HG02840 (cell line): ENCODE results near the gene C18orf63.

Experiments
- ATAC-seq: cut with Tn5 transposase; IDR thresholded peaks from one replicate; pipeline ENCODE4 v1.9.1; 2021; ENCODE audit warnings: mild to moderate bottlenecking, moderate library complexity, moderate number of reproducible peaks; ENCODE audit not compliant: unreplicated experiment, low FRiP score

Gene C18orf63

GRCh38 chr18:74368901-74369705 lies 53.5 kb downstream of the C18orf63 start:
- no peak for ATAC-seq

- ATAC-seq = no peak
These were observed 54.5 kb downstream of the C18orf63 start for GRCh38 chr18:74370115-74370514.

DNA sequence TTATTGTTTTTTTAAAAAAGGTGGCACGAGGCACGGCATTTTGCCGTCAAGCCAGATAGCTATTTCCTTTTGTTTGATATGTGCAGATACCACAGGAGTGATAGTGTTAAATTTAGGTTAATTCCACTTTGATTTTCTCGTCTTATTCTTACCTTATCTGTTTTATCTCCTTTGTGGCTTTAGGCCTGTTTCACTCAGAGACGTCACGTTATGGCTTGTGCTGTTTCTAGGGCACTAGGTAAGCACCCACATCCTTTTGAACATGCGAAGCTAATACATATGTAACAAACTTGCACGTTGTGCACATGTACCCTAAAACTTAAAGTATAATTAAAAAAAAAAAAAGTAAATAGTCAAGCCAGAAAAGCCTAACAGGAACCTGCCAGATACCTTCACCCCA lies 57.8 kb downstream of the C18orf63 start:
- no peak for ATAC-seq

- ATAC-seq = no peak
These were observed 60.4 kb downstream of the C18orf63 start for GRCh38 chr18:74375999-74376398.

GRCh38 chr18:74376523-74376922 lies 60.9 kb downstream of the C18orf63 start:
- ATAC-seq = no peak

GRCh38 chr18:74377776-74378175 lies 62.1 kb downstream of the C18orf63 start:
- ATAC-seq = no peak

- ATAC-seq = no peak
These were observed 62.6 kb downstream of the C18orf63 start for GRCh38 chr18:74378179-74378682.

- no peak for ATAC-seq
These were observed 65.3 kb downstream of the C18orf63 start for GRCh38 chr18:74380916-74381315.

- no peak for ATAC-seq
These were observed 66.1 kb downstream of the C18orf63 start for GRCh38 chr18:74381621-74382295.

GRCh38 chr18:74382481-74383017 lies 66.9 kb downstream of the C18orf63 start:
- ATAC-seq = no peak

DNA sequence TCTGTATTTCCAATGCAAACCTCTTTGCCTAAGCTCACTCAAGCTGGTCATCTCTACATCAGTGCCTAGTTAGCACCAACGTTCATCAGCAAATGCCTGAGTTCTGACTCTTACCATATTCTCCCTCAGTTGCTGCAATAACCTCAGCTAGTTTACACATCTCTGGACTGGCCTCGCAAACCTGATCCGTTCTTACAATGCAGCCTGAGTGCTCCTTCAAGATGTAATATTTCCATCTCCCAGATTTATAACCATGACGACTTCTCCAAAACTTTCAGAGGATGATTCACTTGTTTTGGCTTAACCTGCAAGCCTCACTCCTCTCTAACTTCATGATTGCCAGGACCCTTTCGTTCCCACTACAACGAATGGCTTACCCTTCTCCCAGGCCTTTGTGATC lies 71.7 kb downstream of the C18orf63 start:
- no peak for ATAC-seq

DNA sequence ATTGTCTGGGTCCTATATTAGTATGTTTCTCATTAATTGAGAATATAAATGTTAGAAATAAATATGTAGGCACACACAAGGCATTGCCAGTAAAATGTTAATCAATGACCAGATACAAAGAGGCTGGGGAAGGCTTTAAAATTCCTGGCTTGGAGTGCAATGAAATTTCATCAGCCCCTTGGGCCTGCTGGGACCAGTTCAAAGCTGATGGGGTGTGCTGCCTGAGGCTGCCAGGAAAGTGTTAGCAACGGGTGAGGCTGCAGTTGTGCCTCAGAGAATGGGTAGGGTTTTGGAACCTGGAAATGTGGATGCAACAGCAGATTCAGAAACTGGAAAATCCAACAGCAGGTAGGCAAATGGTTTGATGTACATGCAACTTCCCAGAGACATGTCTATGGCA lies 72.6 kb downstream of the C18orf63 start:
- no peak for ATAC-seq

DNA sequence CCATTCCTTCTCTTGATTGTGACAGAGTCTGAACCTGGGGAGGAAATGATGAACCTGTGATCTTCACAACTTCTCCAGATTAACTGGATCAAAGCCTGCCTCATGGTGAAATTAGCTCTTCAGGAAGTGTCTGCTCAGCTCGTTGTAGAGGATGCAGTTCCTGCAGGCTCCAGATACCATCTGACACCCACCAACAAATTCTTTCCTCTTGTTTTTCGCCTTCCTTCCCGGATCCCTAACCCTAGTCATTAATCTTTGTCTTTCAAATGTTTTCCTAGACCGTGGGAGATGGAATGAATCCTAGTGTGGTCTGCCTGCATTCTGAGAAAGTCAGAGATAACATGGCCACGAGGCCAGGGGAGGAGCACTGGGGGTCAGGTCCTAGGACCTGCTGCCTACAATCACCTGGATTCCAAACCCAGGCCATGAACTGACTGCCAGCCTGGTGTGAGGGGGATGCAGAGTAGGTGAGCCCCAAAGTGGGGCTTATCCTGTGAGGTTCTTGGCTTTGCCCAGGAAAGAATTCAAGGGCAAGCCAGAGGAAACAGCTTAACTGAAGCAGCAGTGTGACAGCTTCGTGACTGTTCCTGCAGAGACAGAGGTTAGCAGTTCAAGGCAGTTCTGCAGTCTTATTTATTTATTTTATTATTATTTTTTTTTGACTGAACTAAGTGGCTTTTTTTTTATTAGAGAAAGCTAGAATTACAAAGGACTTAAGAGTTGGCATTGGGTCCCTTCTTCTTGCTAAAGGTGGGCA lies 73.7 kb downstream of the C18orf63 start:
- no peak for ATAC-seq

GRCh38 chr18:74389991-74390390 lies 74.4 kb downstream of the C18orf63 start:
- no peak for ATAC-seq

DNA sequence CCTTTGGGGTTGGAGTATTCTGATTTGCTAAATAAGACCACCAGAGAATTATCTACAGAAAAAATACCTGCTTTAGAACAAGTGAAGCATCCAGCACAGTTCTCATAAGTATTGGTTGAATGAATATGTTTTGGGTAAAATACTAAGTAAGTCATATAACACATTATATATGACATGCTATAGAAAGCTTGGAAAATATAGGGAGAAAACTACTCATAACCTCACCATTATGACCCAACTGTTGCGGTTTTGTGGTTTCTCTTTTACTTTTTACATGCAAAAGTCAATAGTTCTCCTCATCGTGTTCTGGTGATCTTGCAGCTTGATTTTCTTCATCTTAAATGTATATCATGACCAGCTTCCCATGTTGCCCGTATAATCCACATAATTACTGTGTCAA lies 75.3 kb downstream of the C18orf63 start:
- no peak for ATAC-seq

- ATAC-seq = no peak
These were observed 76.7 kb downstream of the C18orf63 start for GRCh38 chr18:74392323-74392722.

GRCh38 chr18:74395006-74395405 lies 79.4 kb downstream of the C18orf63 start:
- no peak for ATAC-seq

GRCh38 chr18:74395648-74396154 lies 80.1 kb downstream of the C18orf63 start:
- no peak for ATAC-seq

DNA sequence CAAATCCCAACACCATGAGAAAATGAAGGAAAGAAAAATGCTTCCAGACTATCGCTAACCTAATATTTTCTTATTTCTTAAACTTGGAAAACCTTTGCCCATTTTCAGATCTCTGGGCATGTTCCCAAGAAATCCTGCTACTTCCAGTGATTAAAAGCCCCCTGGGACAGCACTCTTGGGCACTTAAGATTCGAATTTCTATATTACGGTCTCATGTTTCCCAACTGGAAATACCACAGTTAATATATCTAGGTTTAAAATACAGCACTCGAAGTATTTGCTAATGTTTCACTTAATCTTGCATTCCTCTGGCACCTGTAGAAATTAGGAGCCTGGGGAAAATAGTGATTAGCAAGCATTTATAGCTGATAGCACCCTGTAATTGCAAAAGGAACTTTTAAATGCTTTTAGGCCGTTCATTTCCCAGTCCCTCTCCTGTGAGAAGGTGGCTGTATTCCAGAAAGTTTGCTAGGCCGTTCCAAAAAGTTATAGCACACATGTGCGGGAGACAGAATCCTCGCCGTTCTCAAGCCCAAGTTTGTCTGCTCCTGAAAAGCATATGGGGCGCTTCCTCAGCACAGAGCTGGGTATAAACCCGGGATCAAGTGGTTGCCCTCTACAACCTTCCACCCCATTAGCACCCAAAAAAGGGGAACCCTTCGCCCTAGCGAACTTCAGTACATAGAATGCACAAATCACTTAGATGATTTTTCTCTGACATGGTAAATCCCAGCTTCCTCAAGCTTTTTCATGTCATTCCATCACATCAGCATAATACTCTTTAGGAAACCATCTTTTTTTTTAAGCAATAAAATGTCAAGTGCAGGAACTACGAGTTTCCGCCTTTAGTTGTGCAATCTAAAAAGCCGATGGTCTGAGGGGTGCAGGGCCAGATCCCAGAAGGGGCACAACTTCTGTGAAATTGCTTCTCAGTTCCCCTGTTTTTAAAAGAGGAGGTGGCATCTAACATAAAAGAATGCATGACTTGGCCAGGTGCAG lies 80.8 kb downstream of the C18orf63 start:
- no peak for ATAC-seq
